ENCODE results near the gene CYP4F8.

The CYP4F8 gene

GRCh38 chr19:15639596-15639995 lies 24.6 kb downstream of the CYP4F8 start:
- no peak overlapping the region for H3K4me3 ChIP-seq
- TF ChIP-seq CTCF (IDR thresholded peaks at IDR 0.05) = no peak
- H3K27ac ChIP-seq = no peak overlapping the region
- no peak for DNase-seq (ENCODE audit: low spot score)

- Histone ChIP-seq H3K4me3 (no peak within 1 kb of the TSS), H3K27ac (no peak within 1 kb of the TSS)
- TF ChIP-seq CTCF (IDR thresholded peaks at IDR 0.05) = no peak
- no peak for DNase-seq (ENCODE audit: low spot score)
These were observed 25.4 kb downstream of the CYP4F8 start, which contains the start of gene CYP4F3 for GRCh38 chr19:15640294-15640903. CYP4F3 (plus strand) TSS chr19:15640897; CDS start chr19:15641416, 519 bp downstream.

- DNase-seq (ENCODE audit: low spot score) = no peak
- no peak for TF ChIP-seq CTCF (IDR thresholded peaks at IDR 0.05)
- no peak overlapping the region for H3K4me3 ChIP-seq
- no peak overlapping the region for H3K27ac ChIP-seq
These were observed 26.0 kb downstream of the CYP4F8 start for GRCh38 chr19:15640904-15641597.

GRCh38 chr19:15641901-15642491 lies 27.0 kb downstream of the CYP4F8 start:
- Histone ChIP-seq H3K27ac (no peak overlapping the region), H3K4me3 (no peak overlapping the region)
- no peak for DNase-seq (ENCODE audit: low spot score)
- TF ChIP-seq CTCF (IDR thresholded peaks at IDR 0.05) = no peak

GRCh38 chr19:15642807-15643206 lies 27.8 kb downstream of the CYP4F8 start:
- Histone ChIP-seq H3K4me3 (no peak overlapping the region), H3K27ac (no peak overlapping the region)
- no peak for DNase-seq (ENCODE audit: low spot score)
- no peak for TF ChIP-seq CTCF (IDR thresholded peaks at IDR 0.05)

GRCh38 chr19:15643387-15643786 lies 28.4 kb downstream of the CYP4F8 start:
- no peak for DNase-seq (ENCODE audit: low spot score)
- TF ChIP-seq CTCF (IDR thresholded peaks at IDR 0.05) = no peak
- H3K4me3 ChIP-seq = no peak overlapping the region
- no peak overlapping the region for H3K27ac ChIP-seq
